LNCaP clone FGC (cell line): ENCODE results near the gene PDE3B.
"Not testable (repeated sequence)": the region's sequence is repeated elsewhere in the genome, so short reads cannot be mapped to it uniquely, and the experiment has no call there.

Experiments used
- DNase-seq: peaks from one replicate; pipeline ENCODE4 v3.0.0-alpha.2; 2011; ENCODE audit warnings: low read depth
- H3K4me3 ChIP-seq: 2 replicates; pipeline ENCODE4 v1.5.1; 2011; ENCODE audit warnings: mild to moderate bottlenecking, low read depth, low read length, control low read depth
- TF ChIP-seq, protein P1 (sequence below): IDR thresholded peaks from 2 replicates; pipeline ENCODE4 v1.5.1; 2012; ENCODE audit warnings: mild to moderate bottlenecking; ENCODE audit not compliant: control insufficient read depth, insufficient read depth; ENCODE audit errors: extremely low read depth

Gene PDE3B

DNA sequence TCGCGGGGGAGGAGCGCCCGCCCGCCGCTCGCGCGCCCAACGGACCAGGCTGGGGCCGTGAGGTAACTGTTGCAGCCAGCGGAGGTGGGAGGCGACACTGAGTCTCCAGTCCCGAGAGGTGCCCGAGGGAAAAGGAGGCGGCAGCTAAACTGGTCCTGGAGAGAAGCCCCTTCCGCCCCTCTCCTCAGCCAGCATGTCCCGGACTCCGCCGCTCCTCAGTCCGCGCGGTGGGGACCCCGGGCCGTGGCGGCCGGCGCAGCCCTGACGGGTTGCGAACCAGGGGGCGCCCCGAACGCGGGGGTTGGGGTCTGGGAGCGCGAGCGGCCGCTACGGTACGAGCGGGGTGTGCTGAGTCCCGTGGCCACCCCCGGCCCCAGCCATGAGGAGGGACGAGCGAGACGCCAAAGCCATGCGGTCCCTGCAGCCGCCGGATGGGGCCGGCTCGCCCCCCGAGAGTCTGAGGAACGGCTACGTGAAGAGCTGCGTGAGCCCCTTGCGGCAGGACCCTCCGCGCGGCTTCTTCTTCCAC lies at the start of gene PDE3B:
Gene PDE3B (plus strand): TSS at position 108 of the 529 bp plus-strand sequence. CDS start 272 bp downstream, at position 380.
- DNase-seq = no peak
- TF ChIP-seq, protein P1, sequence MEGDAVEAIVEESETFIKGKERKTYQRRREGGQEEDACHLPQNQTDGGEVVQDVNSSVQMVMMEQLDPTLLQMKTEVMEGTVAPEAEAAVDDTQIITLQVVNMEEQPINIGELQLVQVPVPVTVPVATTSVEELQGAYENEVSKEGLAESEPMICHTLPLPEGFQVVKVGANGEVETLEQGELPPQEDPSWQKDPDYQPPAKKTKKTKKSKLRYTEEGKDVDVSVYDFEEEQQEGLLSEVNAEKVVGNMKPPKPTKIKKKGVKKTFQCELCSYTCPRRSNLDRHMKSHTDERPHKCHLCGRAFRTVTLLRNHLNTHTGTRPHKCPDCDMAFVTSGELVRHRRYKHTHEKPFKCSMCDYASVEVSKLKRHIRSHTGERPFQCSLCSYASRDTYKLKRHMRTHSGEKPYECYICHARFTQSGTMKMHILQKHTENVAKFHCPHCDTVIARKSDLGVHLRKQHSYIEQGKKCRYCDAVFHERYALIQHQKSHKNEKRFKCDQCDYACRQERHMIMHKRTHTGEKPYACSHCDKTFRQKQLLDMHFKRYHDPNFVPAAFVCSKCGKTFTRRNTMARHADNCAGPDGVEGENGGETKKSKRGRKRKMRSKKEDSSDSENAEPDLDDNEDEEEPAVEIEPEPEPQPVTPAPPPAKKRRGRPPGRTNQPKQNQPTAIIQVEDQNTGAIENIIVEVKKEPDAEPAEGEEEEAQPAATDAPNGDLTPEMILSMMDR = peak; percentile 46
- peak within 1 kb of the TSS; percentile 88 for H3K4me3 ChIP-seq

DNA sequence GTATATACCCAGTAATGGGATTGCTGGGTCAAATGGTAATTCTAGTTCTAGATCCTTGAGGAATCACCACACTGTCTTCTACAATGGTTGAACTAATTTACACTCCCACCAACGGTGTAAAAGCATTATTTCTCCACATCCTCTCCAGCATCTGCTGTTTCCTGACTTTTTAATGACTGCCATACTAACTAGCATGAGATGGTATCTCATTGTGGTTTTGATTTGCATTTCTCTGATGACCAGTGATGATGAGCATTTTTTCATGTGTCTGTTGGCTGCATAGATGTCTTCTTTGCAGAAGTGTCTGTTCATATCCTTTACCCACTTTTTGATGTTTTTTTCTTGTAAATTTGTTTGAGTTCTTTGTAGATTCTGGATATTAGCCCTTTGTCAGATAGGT lies 48.3 kb upstream of the PDE3B start:
- not testable (repeated sequence) for H3K4me3 ChIP-seq, DNase-seq

DNA sequence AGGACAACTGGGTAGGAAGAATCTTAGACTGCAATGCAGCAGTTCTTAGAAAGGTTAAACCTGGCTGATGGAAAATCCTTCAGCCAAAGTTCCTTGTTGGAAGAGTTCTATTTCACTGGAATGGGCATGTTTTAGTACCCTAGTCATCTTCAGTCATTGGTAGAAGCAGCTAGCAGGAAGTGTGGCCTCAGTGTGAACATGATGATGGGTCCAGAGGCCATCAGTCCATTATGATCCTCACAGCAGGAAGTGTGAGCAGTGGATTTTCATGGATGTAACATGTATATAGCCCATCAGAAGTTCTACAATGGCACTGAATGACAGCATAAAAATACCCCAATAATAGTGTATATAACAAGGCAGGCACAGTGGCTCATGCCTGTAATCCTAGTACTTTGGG lies 35.9 kb upstream of the PDE3B start:
- DNase-seq = no peak
- TF ChIP-seq, protein P1 = no peak
- no peak overlapping the region for H3K4me3 ChIP-seq

DNA sequence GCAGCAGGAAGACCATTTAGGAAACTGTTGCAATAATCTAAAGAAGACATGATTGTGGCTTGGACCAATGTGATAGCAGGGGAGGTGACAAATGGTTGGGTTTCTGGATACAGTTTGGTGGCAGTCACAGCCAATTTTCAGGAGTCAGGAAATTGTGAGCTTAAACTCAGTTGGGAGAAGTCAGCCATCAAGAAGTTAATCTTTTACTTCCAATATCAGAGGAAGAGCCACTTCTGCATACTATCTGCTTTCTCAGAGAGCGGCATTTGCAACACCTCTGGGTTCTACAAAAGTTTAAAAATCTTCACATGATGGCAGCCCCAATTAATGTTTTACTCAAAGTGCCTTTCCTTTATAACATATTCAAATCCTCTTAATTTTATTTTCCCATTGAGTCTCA lies 33.7 kb upstream of the PDE3B start:
- no peak overlapping the region for H3K4me3 ChIP-seq
- TF ChIP-seq, protein P1 = no peak
- no peak for DNase-seq

DNA sequence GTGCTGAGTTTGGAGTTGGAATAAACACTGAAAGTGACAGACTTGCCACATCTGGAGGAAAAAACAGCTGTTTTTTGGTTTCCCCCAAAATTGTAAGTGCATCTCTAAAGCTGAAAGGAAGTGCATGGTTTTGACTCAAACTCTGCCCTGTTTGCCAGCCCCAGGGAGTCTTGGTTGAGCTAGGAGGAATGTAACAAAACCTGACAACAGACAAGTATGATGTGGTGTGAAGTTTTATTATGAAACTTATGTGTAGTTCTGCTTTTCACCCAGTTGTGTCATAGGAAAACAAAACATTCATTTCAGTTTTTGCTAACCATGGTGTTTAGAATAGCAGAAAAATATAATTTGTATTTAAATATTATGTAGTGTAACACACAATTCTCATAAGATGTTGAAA lies 31.7 kb upstream of the PDE3B start:
- DNase-seq = no peak
- TF ChIP-seq, protein P1 = no peak
- no peak overlapping the region for H3K4me3 ChIP-seq

DNA sequence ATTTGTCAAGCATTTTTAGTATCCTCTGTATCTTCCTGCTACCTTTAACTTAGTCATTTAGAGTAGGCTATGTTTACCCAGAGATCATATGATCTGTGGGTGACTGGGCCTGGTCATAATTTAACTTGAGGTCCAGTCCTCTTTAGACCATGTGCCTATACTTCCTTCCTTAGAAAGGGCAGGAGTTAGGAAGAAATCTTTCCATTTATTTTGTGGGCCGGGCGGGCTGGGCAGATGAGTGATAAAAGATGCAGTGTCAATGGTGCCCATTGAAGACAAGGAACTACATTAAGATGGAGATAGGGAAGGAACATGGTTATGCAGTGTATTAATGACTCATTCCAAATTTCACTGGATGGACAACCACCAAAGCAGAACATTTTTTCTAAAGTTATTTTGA lies 30.9 kb upstream of the PDE3B start:
- H3K4me3 ChIP-seq = no peak overlapping the region
- TF ChIP-seq, protein P1 = no peak
- DNase-seq = no peak

DNA sequence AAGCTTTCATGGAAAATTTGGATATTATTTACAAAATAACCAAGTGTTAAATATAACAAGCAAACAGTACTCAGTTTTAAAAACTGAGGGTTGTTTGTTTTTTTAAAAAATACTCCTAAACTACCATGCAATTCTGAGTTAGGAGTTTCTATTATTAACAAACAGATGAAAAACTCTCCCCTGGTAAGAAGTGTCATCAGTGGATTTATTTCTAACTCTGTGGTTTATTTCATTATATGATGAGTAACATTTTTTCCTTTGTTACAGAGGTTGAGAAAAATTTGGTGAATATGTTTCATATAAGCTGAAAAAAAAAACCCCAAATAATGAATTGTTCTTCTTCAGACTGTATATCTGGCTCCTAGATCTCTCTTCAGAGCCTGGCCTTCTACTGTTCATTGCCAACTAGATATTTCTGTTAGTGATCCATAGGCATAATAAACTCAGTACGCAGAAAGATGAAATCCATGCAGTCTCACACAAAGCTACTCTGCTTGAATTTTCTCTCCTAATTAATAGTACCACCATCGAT lies 29.4 kb upstream of the PDE3B start:
- DNase-seq = no peak
- TF ChIP-seq, protein P1 = no peak

More for the DNA sequence above, 29.4 kb upstream of the PDE3B start:
- no peak overlapping the region for H3K4me3 ChIP-seq
